ENCODE results near the gene DET1.

GRCh38 chr15:88490036-88490435 lies 56.4 kb downstream of the DET1 start:
- TF ChIP-seq CTCF (IDR thresholded peaks at IDR 0.05) (no peak), POLR2A (IDR thresholded peaks at IDR 0.05) (no peak)

Measured in heart left ventricle (tissue), 13 donors.